Midbrain (tissue), 1 donor: ENCODE data around the gene PHETA1.

Experiments used
- DNase-seq: peaks from one replicate; lab custom pipeline; 2025; lab: John Stamatoyannopoulos, UW

Gene PHETA1, protein sequence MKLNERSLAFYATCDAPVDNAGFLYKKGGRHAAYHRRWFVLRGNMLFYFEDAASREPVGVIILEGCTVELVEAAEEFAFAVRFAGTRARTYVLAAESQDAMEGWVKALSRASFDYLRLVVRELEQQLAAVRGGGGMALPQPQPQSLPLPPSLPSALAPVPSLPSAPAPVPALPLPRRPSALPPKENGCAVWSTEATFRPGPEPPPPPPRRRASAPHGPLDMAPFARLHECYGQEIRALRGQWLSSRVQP

DNA sequence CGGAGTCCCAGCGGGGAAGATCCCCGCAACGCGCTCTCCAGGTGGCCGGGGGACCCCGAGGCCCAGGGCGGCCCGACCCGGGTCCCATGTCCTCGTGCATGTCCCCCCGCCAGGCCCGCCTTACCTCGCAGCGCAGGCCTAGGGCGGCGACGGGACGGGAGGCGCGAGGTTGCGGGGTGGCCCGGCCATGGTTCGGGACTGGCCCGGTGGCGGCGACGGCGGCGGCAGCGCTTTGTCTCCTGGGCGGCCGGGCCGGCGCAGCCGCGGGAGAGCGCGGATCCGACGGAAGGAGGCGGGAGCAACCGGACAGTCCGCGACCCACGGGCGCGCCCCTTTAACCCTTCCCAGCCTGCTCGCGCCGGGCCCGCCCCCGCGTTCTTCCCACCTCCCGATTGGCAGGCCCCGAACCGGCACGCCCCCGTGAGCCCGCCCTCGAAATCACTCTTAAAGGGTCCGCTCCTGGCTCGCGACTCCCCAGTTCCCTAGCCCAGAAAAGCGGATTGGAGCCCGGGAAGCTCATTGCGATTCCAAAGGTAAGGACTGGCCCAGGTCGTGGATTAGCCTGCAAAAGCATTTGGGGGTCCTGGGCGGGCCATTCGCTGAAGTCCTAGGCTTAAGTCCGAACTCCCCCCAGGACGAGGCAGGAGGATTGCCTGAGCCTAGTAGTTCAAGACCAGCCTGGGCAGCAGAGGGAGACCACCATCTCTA, at the start of gene PHETA1:
Gene PHETA1 (minus strand): TSS at position 308 of the 708 bp plus-strand sequence. CDS start 5,668 bp downstream, outside the sequence.
- DNase-seq: peak; percentile 90

DNA sequence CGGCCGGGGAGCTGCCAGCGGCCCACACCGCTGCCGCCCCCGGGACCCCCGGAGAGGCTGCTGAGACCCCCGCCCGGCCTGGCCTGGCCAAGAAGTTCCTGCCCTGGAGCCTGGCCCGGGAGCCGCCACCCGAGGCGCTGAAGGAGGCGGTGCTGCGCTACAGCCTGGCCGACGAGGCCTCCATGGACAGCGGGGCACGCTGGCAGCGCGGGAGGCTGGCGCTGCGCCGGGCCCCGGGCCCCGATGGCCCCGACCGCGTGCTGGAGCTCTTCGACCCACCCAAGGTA, 49.6 kb upstream of the PHETA1 start:
- no peak for DNase-seq

DNA sequence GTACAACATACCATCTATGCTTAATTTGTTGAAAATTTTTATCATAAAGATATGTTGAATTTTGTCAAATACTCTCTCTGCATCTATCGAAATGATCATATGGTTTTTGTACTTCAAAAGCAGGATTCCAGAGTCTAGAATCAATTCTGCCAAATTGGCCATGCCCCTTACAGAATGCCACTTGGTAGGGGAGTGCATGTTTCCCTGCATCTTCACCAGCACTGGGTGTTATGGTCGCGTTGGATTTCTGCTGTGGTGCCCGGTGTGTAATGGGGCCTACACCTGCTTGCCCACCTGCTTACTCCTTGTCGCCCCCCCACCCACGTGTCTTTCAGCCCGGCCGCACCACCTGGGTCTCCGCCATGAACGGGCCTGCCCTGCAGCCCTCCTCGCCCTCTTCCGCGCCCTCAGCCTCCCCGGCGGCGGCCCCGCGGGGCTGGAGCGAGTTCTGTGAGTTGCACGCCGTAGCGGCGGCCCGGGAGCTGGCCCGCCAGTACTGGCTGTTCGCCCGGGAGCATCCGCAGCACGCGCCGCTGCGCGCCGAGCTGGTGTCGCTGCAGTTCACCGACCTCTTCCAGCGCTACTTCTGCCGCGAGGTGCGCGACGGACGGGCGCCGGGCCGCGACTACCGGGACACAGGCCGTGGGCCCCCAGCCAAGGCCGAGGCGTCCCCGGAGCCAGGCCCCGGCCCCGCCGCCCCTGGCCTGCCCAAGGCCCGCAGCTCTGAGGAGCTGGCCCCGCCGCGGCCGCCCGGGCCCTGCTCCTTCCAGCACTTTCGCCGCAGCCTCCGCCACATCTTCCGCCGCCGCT, 49.1 kb upstream of the PHETA1 start:
- DNase-seq: no peak

DNA sequence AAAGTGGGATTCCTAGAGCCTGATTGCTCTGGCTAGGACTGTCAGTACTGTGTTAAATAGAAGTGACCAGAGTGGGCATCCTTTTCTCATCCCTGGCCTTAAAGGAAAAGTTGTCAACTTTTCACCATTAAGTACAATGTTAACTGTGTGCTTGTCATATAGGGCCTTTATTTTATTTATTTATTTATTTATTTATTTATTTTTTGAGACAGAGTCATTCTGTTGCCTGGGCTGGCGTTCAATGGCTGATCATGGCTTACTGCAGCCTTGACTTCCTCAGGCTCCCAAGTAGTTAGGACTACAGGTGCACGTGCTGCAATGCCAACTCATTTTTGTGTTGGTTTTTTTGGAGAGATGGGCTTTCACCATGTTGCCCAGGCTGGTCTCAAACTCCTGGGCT, 48.4 kb upstream of the PHETA1 start:
- no peak for DNase-seq

DNA sequence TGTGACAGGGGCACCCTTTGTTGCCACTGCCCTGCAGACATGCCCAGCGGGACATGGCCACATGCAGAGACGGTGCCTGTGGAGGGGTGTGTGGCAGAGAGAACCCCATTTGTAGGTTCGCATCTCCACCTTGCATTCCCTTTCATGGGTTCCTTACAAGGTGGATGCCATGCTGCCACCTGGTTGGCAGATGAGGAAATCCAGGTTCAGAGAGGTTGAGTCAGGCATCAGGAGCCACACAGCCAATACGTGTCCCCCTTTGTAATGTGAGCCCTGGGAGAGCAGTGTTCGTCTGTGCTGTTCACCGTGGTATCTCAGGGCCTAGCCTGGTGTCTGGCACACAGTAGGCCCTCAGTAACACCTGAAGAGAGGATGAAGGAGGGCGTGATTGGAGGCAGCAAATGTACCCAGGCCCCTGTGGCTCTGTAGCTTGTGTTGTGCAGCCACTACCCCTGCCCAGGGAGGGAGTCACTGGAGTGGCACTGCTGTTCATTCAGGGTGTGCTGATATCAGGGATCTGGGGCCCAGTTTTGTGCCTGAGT, 45.9 kb upstream of the PHETA1 start:
- no peak for DNase-seq

DNA sequence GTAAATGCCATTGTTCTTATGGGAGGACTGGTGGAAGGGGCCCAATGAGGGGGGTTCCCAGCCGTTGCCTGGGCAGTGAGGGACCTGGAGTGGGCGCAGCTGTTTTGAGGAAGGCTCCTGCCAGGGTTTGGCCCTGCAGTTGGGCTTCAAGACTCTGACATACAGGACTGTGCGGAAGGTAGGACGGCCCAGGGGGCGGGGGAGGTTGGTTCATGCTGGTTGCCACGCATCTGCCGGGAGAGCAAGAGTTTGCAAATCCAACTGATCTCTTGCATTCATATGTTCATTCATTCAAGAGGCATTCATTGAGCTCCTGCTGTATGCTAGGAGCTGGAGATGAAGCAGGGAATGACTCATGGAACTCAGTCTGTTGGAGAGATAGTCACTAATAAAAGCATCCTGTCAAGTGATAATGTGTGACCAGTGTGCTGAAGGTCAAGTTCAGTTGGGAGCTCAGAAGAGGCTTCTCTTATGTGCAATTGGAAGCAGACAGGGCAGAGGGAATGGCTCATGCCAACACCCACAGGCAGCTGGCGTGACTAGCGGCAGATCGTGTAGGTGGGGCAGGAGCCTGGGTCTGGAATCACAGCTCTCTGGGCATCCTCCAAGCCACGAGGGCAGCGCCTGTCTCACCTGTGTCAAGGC, 44.7 kb upstream of the PHETA1 start:
- DNase-seq: no peak

DNA sequence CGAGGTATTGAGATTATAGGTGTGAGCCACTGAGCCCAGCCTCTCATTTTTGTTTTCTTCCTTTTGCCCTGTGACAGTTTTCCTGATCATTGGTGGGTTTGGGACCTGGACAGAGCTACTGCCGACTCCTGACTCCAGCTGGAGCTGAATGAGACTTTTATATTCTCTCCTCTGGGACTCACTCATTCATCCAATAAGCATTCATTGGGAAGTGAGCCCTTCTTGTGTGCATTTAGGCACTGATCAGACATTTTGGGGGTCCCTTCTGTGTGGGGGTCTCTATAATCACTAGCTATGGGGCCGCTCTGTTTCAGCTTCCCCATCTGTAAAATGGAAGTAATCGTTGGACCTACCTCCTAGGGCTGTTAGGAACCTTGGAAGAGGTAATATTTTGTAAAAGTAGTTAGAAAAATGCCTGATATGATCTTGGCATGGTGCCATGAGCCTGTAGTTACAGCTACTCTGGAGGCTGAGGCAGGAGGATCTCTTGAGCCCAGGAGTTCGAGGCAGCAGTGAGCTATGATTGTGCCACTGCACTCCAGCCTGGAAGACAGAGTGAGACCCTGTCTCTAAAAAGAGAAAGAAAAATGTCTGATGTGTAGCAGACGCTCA, 44.0 kb upstream of the PHETA1 start:
- DNase-seq: no peak

DNA sequence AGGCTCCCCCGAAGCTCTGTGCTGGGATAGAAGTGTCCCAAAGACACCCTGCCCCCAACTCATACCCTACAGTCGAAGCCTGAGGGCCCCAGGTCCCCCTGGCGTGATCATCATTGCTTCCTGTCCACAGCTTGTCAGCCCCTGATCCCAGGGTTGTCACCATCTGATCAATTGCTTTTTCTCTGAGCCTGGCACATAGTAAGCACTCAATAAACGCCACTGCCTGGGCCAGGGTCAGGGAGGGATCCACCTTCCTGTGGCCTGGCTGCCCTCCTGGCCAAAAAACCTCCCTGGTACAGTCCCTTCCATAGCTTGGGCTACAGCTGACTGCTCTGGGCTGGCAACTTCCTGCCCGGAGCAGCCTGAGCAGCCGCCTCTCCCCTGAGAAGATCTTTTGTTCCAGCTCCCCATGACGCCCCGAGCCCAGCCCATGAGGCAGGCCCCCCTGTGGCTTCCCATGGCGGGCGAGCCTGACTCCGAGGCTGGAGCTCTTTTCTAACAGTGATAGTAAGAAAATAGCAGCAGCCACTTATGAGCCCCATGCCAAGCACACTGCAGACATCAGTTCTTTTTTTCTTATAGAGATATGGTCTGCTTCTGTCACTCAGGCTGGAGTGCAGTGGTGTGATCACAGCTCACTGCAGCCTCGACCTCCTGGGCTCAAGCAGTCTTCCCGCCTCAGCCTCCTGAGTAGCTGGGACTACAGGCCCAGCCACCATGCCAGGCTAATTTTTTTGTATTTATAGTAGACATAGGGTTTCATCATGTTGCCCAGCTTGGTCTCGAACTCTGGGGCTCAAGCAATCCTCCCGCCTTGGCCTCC, 43.3 kb upstream of the PHETA1 start:
- peak; percentile 43 for DNase-seq

DNA sequence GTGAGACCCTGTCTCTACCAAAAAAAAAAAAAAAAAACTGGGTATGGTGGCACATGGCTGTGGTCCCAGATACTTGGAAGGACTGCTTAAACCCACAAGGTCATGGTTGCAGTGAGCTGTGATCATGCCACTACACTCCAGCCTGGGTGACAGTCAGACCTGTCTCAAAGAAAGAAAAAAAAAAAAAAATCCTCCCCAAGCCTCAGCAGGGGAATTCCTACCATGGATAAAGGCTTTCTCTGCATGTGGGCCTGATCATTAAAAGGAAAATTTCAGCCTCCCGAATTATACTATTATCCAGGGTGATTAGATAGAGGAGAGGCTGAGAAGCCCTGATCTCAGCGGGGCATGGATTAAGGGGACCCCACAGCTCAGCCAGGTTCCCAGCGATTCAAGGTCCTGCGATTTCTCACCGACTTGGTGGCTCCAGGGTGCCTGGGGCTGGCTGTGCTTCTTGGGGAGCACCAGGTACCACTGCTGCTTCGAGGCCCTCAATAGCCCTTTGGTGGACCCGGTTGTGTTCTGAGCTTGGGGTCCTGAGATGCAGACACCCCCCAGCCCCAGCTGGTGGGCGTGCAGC, 42.4 kb upstream of the PHETA1 start:
- no peak for DNase-seq

DNA sequence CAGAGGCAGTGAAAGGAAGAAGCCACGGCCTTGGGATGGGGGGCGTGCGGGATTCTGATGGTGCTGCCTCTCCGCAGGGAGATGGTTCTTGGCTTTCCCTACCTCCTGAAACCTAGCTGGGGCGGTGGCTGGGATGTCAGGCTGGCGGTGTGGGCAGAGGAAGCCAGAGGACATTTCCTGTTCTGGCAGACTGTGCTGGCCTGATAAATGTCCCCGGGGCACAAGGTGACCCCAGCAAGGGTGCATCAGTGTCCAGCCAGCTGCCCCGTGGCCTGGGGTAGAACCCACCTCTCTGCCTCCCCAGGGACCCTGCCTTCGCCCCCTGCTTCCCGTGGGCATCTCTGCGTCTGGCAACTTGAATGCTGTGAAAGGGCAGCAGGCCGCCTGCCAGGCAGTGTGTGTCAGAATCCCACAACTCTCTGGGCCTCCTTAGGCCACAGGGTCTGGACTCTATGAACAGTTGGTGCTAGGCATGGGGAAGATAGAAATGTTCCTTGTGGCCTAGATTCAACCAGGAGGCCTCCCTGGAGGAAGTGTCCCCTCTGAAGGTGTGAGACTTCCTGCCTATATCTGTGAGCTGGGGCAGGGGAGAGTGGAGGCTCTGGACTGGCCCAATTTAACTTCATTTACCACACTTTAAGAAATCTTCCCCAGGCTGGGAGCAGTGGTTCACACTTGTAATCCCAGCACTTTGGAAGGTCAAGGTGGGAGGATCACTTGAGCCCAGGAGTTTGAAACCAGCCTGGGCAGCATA, 41.7 kb upstream of the PHETA1 start:
- DNase-seq: no peak

DNA sequence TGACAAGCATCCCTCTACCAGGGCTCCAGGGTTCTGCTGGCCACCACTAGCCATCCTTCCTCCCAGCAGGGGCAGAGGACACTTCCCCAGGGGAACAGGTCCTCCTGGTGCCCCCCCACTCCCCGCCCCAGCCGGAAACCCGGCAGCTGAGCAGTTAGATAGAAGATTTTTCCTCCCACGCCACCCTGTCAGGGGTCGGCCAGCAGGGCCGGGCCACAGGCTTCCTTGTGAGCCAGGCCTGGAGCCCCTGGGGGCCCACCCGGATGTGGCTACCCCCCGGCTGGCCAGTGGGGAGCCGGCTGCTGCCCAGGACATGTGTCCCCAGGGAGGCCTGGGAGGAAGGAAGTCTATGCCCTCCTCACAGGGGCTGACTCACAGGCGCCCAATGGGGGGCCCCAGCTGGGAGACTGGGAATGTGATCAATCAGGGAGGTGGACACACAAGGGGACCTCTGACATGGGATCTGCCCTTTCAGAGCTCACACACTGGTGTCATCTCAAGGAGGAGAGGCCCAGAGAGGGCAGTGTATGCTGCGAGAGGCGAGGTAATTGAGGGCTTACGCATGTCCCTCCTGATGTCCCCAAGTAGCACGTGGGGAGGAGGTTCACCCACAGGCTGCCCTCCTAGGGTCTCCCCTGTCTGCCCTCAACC, 41.0 kb upstream of the PHETA1 start:
- DNase-seq: no peak

DNA sequence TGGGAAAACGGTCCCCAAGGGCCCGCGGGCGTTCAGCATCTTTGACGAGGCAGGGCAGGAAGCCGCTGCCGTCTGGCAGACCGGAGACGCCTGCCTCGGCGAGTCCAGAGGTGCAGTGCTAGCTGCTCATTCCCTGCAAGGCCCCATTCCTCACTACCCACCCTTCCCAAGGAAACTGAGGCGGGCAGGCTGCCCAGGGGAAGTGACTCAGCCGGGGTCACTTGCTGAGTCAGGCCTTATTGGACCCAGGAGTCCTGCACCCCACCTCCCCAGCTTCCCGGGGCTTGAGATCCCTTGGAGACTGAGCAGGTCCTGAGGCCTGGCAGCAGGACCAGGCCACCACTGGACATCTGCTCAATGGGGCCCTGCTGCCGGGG, 40.5 kb upstream of the PHETA1 start:
- no peak for DNase-seq

DNA sequence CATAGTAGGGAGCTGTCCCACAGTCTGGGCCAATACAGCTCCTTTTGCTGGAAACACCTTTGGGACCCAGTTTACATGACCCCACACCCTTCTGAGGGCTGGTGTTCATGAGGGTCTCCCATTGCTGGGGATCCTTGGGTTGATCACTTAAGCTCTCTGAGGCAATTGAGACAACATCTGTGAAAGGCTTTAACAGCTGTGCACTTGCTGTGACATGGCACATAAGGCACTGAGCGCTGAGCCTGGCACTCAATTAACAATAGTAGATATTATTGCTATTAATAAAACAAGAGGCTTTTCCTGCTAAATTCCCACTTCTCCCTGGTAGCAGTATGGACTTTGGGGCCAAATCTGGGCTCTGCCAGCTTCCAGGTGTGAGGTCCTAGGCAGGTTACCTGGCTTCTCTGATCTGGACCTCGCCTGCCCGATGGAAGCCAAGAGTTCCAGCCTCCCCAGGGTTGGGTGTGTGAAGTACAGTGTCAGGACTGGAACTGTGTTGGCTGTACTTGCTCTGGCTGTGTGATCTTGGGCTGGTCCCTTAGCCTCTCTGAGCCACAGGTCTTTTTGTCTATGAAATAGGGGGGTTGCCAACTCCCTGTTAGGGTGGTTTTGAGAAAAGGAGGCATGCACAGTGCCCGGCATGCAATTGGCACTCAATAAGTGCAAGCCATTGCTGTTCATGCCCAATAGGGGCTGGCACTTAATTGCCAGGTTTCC, 39.9 kb upstream of the PHETA1 start:
- DNase-seq: no peak

DNA sequence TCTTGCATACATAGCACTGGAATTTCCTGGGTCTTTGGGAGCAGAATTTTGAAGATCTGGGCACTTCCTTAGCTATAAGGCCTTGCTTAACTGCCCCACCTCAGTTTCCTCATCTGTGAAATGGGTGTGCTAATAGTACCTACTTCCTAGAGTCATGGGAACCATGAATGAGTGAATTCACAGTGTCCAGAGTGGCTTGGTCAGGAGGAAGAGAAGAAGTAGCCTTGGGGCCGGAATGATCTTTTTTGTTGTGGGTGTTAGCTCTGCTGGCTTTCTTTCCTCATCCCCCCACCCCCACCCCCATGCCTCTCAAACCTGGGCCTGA, 39.2 kb upstream of the PHETA1 start:
- DNase-seq: no peak

DNA sequence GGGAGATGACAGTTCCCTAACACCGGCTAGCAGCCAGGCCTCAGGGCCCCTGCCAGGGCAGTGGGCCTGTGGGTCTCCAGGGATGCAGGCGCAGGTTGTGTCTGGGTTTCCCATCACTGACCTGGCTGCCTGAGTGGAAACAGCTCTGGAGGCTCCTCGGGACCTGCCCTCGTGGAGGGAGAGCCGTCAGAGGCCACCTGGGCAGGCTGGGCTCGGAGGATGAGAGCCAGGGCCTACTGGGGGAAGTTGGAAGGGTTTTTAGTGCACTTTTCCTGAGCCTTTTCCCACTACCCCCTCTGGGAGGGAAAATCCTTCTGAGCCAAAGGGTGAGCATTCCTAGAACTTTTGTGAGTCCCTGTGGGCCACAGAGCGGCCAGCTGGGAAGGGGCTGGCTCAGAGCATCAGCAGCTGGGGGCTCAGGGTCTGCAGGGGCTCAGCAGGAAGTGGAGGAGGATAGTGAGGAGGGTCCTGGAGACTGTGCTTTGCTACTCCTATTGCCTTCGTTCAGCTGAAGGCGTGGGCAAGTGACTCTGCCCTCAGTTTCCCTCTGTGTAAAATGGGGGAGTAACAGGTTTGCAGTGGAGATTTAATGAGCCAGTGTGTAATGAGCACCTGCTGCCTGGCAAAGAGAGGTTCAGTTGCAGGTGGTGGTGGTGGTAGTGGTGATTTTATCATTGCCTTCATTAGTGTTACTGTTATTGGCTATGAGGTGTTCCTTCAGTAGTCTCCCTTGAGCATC, 38.7 kb upstream of the PHETA1 start:
- no peak for DNase-seq

DNA sequence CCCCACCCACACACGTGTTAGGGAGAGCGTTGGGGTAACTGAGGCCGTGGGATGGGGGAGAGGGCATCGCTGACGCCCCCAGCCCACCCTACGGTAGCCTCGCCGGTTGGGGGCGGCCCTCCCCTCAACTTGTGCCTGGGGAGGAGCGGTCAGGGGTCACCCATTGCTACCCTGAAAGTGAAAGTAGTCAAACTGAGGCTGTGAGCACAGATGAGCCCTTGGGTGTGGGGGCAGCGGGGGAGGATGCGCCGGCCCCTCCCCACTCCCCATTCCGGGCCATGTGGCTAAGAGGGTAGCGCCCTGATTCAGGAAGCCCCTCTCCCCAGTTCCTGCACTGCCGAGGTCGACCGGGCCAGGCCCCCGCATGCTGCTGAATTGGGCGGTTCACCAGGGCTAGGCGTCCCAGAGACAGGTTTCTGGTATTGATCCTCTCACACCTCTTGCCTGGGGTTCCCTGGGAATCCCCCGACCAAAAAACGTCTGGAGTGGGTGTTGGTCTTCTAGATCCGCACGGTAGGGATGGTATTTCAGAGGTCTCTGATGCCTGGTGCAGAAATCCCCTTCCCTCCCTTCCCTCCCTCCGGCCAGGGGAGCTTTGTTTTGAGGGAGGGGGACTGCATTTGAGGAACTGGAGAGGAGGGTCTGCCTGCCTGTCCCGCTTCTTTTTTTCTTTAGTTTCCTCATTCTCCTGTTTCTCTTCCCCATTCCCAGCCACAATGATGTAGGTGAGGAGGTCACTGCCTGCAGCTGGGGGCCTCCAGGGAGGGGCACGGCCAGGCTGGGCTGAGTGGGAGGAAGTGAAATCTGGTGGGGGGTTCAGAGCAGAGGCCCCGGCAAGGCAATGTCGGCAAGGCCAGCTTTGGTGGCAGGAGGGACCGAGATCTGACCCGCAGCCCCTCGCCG, 37.8 kb upstream of the PHETA1 start:
- DNase-seq: peak; percentile 28

DNA sequence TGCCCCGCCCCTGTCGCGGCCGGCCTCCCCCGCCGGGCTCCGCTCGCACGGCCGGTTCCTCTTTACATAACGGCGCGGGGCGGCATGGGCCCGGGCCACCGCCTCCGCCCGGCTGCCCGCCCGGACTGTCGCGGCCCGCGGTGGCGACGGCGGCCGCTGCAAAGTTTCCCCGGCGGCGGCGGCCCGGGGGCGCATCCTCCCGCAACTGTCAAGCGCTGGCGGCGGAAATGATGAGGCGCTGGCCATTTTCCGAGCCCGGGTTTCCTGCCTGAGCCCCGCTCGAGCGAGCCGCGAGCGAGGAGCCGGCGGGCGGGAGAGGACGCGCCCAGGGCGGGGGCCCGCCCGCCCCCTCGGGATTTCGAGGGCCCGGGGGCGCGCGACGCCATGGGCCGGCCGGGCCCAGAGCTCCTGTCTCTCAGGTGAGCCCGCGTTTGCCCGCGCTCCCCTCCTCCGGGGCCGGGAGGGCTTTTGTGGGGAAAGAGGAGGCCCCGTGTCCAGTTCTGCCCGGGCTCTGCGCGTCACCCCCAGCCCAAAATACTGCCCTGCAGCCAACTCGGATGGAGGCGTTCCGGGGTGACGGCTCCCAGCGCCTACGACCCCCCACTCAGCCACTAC, 37.1 kb upstream of the PHETA1 start, which contains the start of gene SH2B3:
Gene SH2B3 (plus strand): TSS at position 65 of the 615 bp plus-strand sequence. CDS start 12,223 bp downstream, outside the sequence.
- no peak for DNase-seq
